ENCODE results near the gene CXXC5.

- TF ChIP-seq CTCF (IDR thresholded peaks at IDR 0.05) (no peak), EZH2 (IDR thresholded peaks at IDR 0.05) (no peak), EZH2phosphoT487 (IDR thresholded peaks at IDR 0.05) (no peak)
Observed at GRCh38 chr5:139708434-139708861, 60.3 kb downstream of the CXXC5 start.
